HG02981 (cell line): ENCODE data around the gene SORCS1.

Experiments
- ATAC-seq: cut with Tn5 transposase; IDR thresholded peaks from one replicate; pipeline ENCODE4 v1.9.1; 2021; ENCODE audit warnings: mild to moderate bottlenecking, moderate library complexity; ENCODE audit not compliant: unreplicated experiment

SORCS1 gene

GRCh38 chr10:106999118-106999707 is 165.3 kb downstream of the SORCS1 start:
- no peak for ATAC-seq

GRCh38 chr10:106997721-106998120 is 166.8 kb downstream of the SORCS1 start:
- ATAC-seq: no peak

GRCh38 chr10:106996510-106996909 is 168.0 kb downstream of the SORCS1 start:
- ATAC-seq: no peak

- ATAC-seq: no peak
Observed at GRCh38 chr10:106992055-106992454, 172.5 kb downstream of the SORCS1 start.

- ATAC-seq: no peak
Observed at GRCh38 chr10:106991091-106991490, 173.4 kb downstream of the SORCS1 start.

- ATAC-seq: no peak
Observed at GRCh38 chr10:106987362-106987761, 177.1 kb downstream of the SORCS1 start.

- no peak for ATAC-seq
Observed at GRCh38 chr10:106982268-106982667, 182.2 kb downstream of the SORCS1 start.

- no peak for ATAC-seq
Observed at GRCh38 chr10:106981452-106982075, 182.9 kb downstream of the SORCS1 start.

- ATAC-seq: peak; percentile 84
Observed at GRCh38 chr10:106980495-106981451, 183.7 kb downstream of the SORCS1 start.

- ATAC-seq: no peak
Observed at GRCh38 chr10:106978756-106979155, 185.8 kb downstream of the SORCS1 start.

GRCh38 chr10:106973716-106974115 is 190.8 kb downstream of the SORCS1 start:
- ATAC-seq: no peak

GRCh38 chr10:106973288-106973687 is 191.2 kb downstream of the SORCS1 start:
- no peak for ATAC-seq

- ATAC-seq: no peak
Observed at GRCh38 chr10:106972381-106972780, 192.1 kb downstream of the SORCS1 start.

- no peak for ATAC-seq
Observed at GRCh38 chr10:106971411-106971831, 193.1 kb downstream of the SORCS1 start.

GRCh38 chr10:106967452-106967851 is 197.1 kb downstream of the SORCS1 start:
- no peak for ATAC-seq

- no peak for ATAC-seq
Observed at GRCh38 chr10:106960812-106961211, 203.7 kb downstream of the SORCS1 start.

- peak; percentile 31 for ATAC-seq
Observed at GRCh38 chr10:106959521-106959920, 205.0 kb downstream of the SORCS1 start.

GRCh38 chr10:106958589-106959361 is 205.7 kb downstream of the SORCS1 start:
- ATAC-seq: no peak

GRCh38 chr10:106957823-106958588 is 206.5 kb downstream of the SORCS1 start:
- ATAC-seq: peak; percentile 55
